Testis (tissue), 3 donors: ENCODE results near the gene PNLIPRP3. TPM values are rescaled to one million over a fixed set of nuclear protein-coding genes. Genes with fewer than 3 reads are reported as not detected.

Source experiments
- DNase-seq: peaks from one replicate; pipeline ENCODE4 v3.0.0-alpha.2; 2019
- H3K27ac ChIP-seq, 2 donors: fragments of 200-600 bp; sonication (generic); one replicate each; pipeline ENCODE4 v1.5.1; 2019
- H3K27me3 ChIP-seq: fragments of 200-600 bp; sonication (generic); one replicate; pipeline ENCODE4 v1.5.1; 2019
- H3K36me3 ChIP-seq: fragments of 200-600 bp; sonication (generic); one replicate; pipeline ENCODE4 v1.5.1; 2017; ENCODE audit warnings: low read depth; ENCODE audit errors: missing control alignments
- H3K4me1 ChIP-seq: fragments of 200-600 bp; sonication (generic); one replicate; pipeline ENCODE4 v1.5.1; 2019
- H3K4me3 ChIP-seq, 2 donors: fragments of 200-600 bp; sonication (generic); one replicate each; pipeline ENCODE4 v1.5.1; 2017 to 2019
- H3K9me3 ChIP-seq: fragments of 200-600 bp; sonication (generic); one replicate; pipeline ENCODE4 v1.5.1; 2017
- CTCF ChIP-seq, 3 experiments: fragments of 450-650 bp in 2 of 3; fragments of 200-600 bp in 1 of 3; sonication (generic) in 1 of 3; IDR thresholded peaks; one replicate each; pipeline ENCODE4 v1.5.1; 2016 to 2019; ENCODE audit warnings: antibody characterized with exemption in 3 of 3, mild to moderate bottlenecking in 2 of 3, moderate library complexity in 1 of 3
- POLR2A ChIP-seq: fragments of 450-650 bp; IDR thresholded peaks from one replicate; pipeline ENCODE4 v1.6.1; 2017; ENCODE audit warnings: antibody characterized with exemption, mild to moderate bottlenecking, moderate library complexity
- WGBS, 2 donors: methylation state at CpG; one replicate each; pipeline ENCODE4 v1.1.5; 2018; 5-methylcytosine and 5-hydroxymethylcytosine counted together
- intact Hi-C: fragments of 100-400 bp; cut with DNase I; formaldehyde crosslinking; loops from one replicate; pipeline ENCODE4 v1.15.1; 2023; ENCODE audit warnings: low total_unique reads
- polyA plus RNA-seq: library from polyadenylated mRNA; stranded (reverse); fragments of 350-450 nt; fragmentation: Illumina TruSeq; extraction: RNeasy Lipid Tissue Mini Kit (QIAGEN cat#74804); gene quantifications from one replicate; pipeline ENCODE4 v1.2.3, GENCODE V29; 2014; ENCODE audit warnings: low read depth, low replicate concordance; ENCODE audit not compliant: insufficient read depth
- total RNA-seq, 2 donors: library from RNA; depleted of rRNA; stranded (reverse); fragments of >200 nt; gene quantifications; one replicate each; pipeline ENCODE4 v1.2.3, GENCODE V29; 2016

The PNLIPRP3 gene
- total and polyA plus RNA-seq, 3 donors from 2014 or later, result not detected

- Histone ChIP-seq H3K36me3 (no peaks in the 10 kb centered on the region), H3K4me3 (no peak overlapping the region), H3K9me3 (no peaks in the 10 kb centered on the region), H3K27me3 (no peaks in the 10 kb centered on the region), H3K4me1 (no peaks in the 10 kb centered on the region), H3K27ac (no peak overlapping the region)
- intact Hi-C loops, result no loop called here
- 82 to 88% methylated on average over 1 of the region's 1 CpG for WGBS, 2 donors
- TF ChIP-seq CTCF (IDR thresholded peaks at IDR 0.05), result no peak
- TF ChIP-seq POLR2A, result no peak
- no peak for DNase-seq
These were observed 2.6 kb downstream of the PNLIPRP3 start for GRCh38 chr10:116430288-116430687.

GRCh38 chr10:116431598-116431997 lies 4.0 kb downstream of the PNLIPRP3 start:
- no peak for DNase-seq
- 51 to 72% methylated on average over 2 of the region's 2 CpGs for WGBS, 2 donors
- Histone ChIP-seq H3K27me3 (no peaks in the 10 kb centered on the region), H3K4me1 (no peaks in the 10 kb centered on the region), H3K27ac (no peak overlapping the region), H3K4me3 (no peak overlapping the region), H3K36me3 (no peaks in the 10 kb centered on the region), H3K9me3 (no peaks in the 10 kb centered on the region)
- TF ChIP-seq POLR2A (no peak), CTCF (IDR thresholded peaks at IDR 0.05) (no peak)
- intact Hi-C loops, result no loop called here

GRCh38 chr10:116437076-116437692 lies 9.5 kb downstream of the PNLIPRP3 start:
- no peak for DNase-seq
- H3K27me3 ChIP-seq, result no peaks in the 10 kb centered on the region
- no peak for TF ChIP-seq POLR2A
- TF ChIP-seq CTCF (IDR thresholded peaks at IDR 0.05), result no peak
- no peaks in the 10 kb centered on the region for H3K36me3 ChIP-seq
- no peaks in the 10 kb centered on the region for H3K4me1 ChIP-seq
- H3K4me3 ChIP-seq, result no peak overlapping the region
- intact Hi-C loops, result no loop called here
- H3K27ac ChIP-seq, result no peak overlapping the region
- H3K9me3 ChIP-seq, result no peaks in the 10 kb centered on the region
- WGBS, 2 donors, result 86 to 91% methylated on average over 1 of the region's 1 CpG

- intact Hi-C loops, result no loop called here
- no peak overlapping the region for H3K4me3 ChIP-seq
- TF ChIP-seq CTCF (IDR thresholded peaks at IDR 0.05) (no peak), POLR2A (no peak)
- no peaks in the 10 kb centered on the region for H3K9me3 ChIP-seq
- WGBS, 2 donors, result 90 to 91% methylated on average over 5 of the region's 5 CpGs
- H3K27ac ChIP-seq, result no peak overlapping the region
- no peak for DNase-seq
- no peaks in the 10 kb centered on the region for H3K36me3 ChIP-seq
- H3K4me1 ChIP-seq, result no peaks in the 10 kb centered on the region
- no peaks in the 10 kb centered on the region for H3K27me3 ChIP-seq
These were observed 12.8 kb downstream of the PNLIPRP3 start for GRCh38 chr10:116440330-116441030.
